HepG2 (cell line): ENCODE results near the gene SRRM3.

Experiments used
- DPF2 ChIP-seq: sonication (generic); formaldehyde crosslinking; IDR thresholded peaks from 2 replicates; pipeline ENCODE4 v1.4.0; 2020; ENCODE audit warnings: mild to moderate bottlenecking, low read depth, missing genetic modification reagents, borderline replicate concordance
- FOXA1 ChIP-seq, 2 experiments: fragments of 450-650 bp in 1 of 2; sonication (generic) in 1 of 2; formaldehyde crosslinking in 1 of 2; IDR thresholded peaks; 2 replicates each; pipeline versions ENCODE4 v1.4.0 to v1.6.1; 2016 to 2020; ENCODE audit warnings: missing genetic modification reagents in 1 of 2
- NR2F2 ChIP-seq: IDR thresholded peaks from 2 replicates; pipeline ENCODE4 v1.6.1; 2012; ENCODE audit warnings: low read depth, inconsistent platforms, borderline replicate concordance
- YY1 ChIP-seq: IDR thresholded peaks from 2 replicates; pipeline ENCODE4 v1.6.1; 2011; ENCODE audit warnings: low read length, low read depth, moderate library complexity, mild to moderate bottlenecking; ENCODE audit not compliant: insufficient read depth, insufficient replicate concordance
- ZBTB42 ChIP-seq: sonication (generic); formaldehyde crosslinking; IDR thresholded peaks from 2 replicates; pipeline ENCODE4 v1.5.0; 2020; ENCODE audit warnings: mild to moderate bottlenecking, missing genetic modification reagents
- TF ChIP-seq, protein P1 (sequence below): sonication (generic); formaldehyde crosslinking; IDR thresholded peaks from 2 replicates; pipeline ENCODE4 v1.5.0; 2020; ENCODE audit warnings: mild to moderate bottlenecking, missing genetic modification reagents, moderate library complexity
- TF ChIP-seq, protein P2 (sequence below): sonication (generic); formaldehyde crosslinking; IDR thresholded peaks from 2 replicates; pipeline ENCODE4 v1.8.1; 2022; ENCODE audit warnings: mild to moderate bottlenecking, missing genetic modification reagents

DNA sequence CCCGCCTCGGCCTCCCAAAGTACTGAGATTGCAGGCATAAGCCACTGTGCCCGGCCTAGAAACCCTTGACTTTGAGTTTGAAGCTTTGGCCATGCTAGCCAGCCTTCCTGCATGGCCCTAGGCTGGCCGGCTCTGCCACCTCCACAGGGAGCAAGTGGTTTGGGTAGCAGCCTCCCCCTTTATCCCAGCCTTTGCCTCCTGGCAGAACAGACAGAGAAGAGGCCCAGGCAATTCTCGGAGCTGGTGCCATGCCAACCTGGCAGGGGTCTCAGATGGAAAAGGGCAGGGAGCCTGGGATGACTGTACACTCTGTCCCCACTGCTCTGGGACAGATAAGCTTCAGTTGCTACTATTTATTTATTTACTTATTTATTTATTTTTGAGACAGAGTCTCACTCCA, 39.4 kb downstream of the SRRM3 start:
- TF ChIP-seq FOXA1 (IDR thresholded peaks at IDR 0.05) (no peak), FOXA1 (CRISPR knock-in tag; IDR thresholded peaks at IDR 0.05) (no peak), NR2F2 (no peak), DPF2 (CRISPR knock-in tag) (no peak), ZBTB42 (no peak), YY1 (no peak)
- TF ChIP-seq, protein P1, sequence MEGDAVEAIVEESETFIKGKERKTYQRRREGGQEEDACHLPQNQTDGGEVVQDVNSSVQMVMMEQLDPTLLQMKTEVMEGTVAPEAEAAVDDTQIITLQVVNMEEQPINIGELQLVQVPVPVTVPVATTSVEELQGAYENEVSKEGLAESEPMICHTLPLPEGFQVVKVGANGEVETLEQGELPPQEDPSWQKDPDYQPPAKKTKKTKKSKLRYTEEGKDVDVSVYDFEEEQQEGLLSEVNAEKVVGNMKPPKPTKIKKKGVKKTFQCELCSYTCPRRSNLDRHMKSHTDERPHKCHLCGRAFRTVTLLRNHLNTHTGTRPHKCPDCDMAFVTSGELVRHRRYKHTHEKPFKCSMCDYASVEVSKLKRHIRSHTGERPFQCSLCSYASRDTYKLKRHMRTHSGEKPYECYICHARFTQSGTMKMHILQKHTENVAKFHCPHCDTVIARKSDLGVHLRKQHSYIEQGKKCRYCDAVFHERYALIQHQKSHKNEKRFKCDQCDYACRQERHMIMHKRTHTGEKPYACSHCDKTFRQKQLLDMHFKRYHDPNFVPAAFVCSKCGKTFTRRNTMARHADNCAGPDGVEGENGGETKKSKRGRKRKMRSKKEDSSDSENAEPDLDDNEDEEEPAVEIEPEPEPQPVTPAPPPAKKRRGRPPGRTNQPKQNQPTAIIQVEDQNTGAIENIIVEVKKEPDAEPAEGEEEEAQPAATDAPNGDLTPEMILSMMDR (CRISPR knock-in tag) = no peak
- TF ChIP-seq, protein P2, sequence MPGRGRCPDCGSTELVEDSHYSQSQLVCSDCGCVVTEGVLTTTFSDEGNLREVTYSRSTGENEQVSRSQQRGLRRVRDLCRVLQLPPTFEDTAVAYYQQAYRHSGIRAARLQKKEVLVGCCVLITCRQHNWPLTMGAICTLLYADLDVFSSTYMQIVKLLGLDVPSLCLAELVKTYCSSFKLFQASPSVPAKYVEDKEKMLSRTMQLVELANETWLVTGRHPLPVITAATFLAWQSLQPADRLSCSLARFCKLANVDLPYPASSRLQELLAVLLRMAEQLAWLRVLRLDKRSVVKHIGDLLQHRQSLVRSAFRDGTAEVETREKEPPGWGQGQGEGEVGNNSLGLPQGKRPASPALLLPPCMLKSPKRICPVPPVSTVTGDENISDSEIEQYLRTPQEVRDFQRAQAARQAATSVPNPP (CRISPR knock-in tag) = no peak
